ENCODE data around the gene CPNE4. TPM values are rescaled to one million over a fixed set of nuclear protein-coding genes. Genes with fewer than 3 reads are reported as not detected.

CPNE4 gene
- total and polyA plus RNA-seq, 8 donors = 0.15 to 8.9 (median 1.7) TPM

GRCh38 chr3:131901686-131902085 is 133.1 kb downstream of the CPNE4 start:
- Histone ChIP-seq H3K4me1 (no peaks in the 10 kb centered on the region), H3K9me3 (no peaks in the 10 kb centered on the region), H3K4me3 (no peak overlapping the region), H3K27ac (no peak overlapping the region), H3K36me3 (no peaks in the 10 kb centered on the region), H3K27me3 (no peaks in the 10 kb centered on the region)
- 74 to 95% (median 90%) methylated on average over 1 of the region's 1 CpG for WGBS, 5 donors
- no peak for DNase-seq
- intact Hi-C loops (cut with DNase I; ENCODE audit: low total_unique reads) = no loop called here
- TF ChIP-seq EP300 (IDR thresholded peaks at IDR 0.05) = no peak
- no peak for TF ChIP-seq CTCF (IDR thresholded peaks at IDR 0.05)
- TF ChIP-seq POLR2AphosphoS5 (IDR thresholded peaks at IDR 0.05) = no peak
- no peak for TF ChIP-seq POLR2A (IDR thresholded peaks at IDR 0.05)

GRCh38 chr3:131900891-131901290 is 133.9 kb downstream of the CPNE4 start:
- 49 to 76% (median 58%) methylated on average over 1 of the region's 1 CpG for WGBS, 5 donors
- no peak for DNase-seq
- TF ChIP-seq POLR2A (IDR thresholded peaks at IDR 0.05) (no peak), CTCF (IDR thresholded peaks at IDR 0.05) (no peak), EP300 (IDR thresholded peaks at IDR 0.05) (no peak), POLR2AphosphoS5 (IDR thresholded peaks at IDR 0.05) (no peak)

GRCh38 chr3:131899021-131899420 is 135.8 kb downstream of the CPNE4 start:
- no peak for TF ChIP-seq CTCF (IDR thresholded peaks at IDR 0.05)
- no peak for TF ChIP-seq POLR2A (IDR thresholded peaks at IDR 0.05)
- TF ChIP-seq EP300 (IDR thresholded peaks at IDR 0.05) = no peak
- no peak for TF ChIP-seq POLR2AphosphoS5 (IDR thresholded peaks at IDR 0.05)
- no peaks in the 10 kb centered on the region for H3K36me3 ChIP-seq
- no peak overlapping the region for H3K27ac ChIP-seq
- no peaks in the 10 kb centered on the region for H3K27me3 ChIP-seq
- no peak overlapping the region for H3K4me3 ChIP-seq
- no peaks in the 10 kb centered on the region for H3K4me1 ChIP-seq
- 48 to 53% (median 49%) methylated on average over 5 of the region's 5 CpGs for WGBS, 5 donors
- no peak for DNase-seq
- H3K9me3 ChIP-seq = no peaks in the 10 kb centered on the region
- intact Hi-C loops (cut with DNase I; ENCODE audit: low total_unique reads) = no loop called here

More at GRCh38 chr3:131900891-131901290, 133.9 kb downstream of the CPNE4 start:
- no peaks in the 10 kb centered on the region for H3K4me1 ChIP-seq
- H3K27me3 ChIP-seq = no peaks in the 10 kb centered on the region
- no peak overlapping the region for H3K27ac ChIP-seq
- H3K4me3 ChIP-seq = no peak overlapping the region
- no peaks in the 10 kb centered on the region for H3K36me3 ChIP-seq
- intact Hi-C loops (cut with DNase I; ENCODE audit: low total_unique reads) = no loop called here
- H3K9me3 ChIP-seq = no peaks in the 10 kb centered on the region

- TF ChIP-seq CTCF (IDR thresholded peaks at IDR 0.05) (no peak), POLR2A (IDR thresholded peaks at IDR 0.05) (no peak)
- no peak overlapping the region for H3K4me3 ChIP-seq
- no peaks in the 10 kb centered on the region for H3K36me3 ChIP-seq
- H3K27me3 ChIP-seq = no peaks in the 10 kb centered on the region
- no peaks in the 10 kb centered on the region for H3K4me1 ChIP-seq
- H3K9me3 ChIP-seq = no peaks in the 10 kb centered on the region
- DNase-seq = no peak
- intact Hi-C loops (cut with DNase I; ENCODE audit: low total_unique reads) = no loop called here
- no peak overlapping the region for H3K27ac ChIP-seq
Observed at GRCh38 chr3:131898346-131898745, 136.5 kb downstream of the CPNE4 start.

Data from stomach (tissue), 9 donors.